Left cardiac atrium (tissue), 4 donors: ENCODE results near the gene PRM3. TPM values are rescaled to one million over a fixed set of nuclear protein-coding genes. Genes with fewer than 3 reads are reported as not detected.

Experiments used
- ATAC-seq, 2 donors: fragments of 200-7000 bp; cut with Tn5 transposase; one replicate each; pipeline ENCODE4 v1.9.1; 2020; ENCODE audit warnings: mild to moderate bottlenecking in 2 of 2, moderate library complexity in 2 of 2
- DNase-seq: peaks from one replicate; pipeline ENCODE4 v3.0.0-alpha.2; 2020
- intact Hi-C, 2 donors: fragments of 100-400 bp; cut with DNase I; formaldehyde crosslinking; loops; one replicate each; pipeline versions ENCODE4 v1.14.1 to v1.15.1; 2022 to 2023
- total RNA-seq, 2 donors: library from RNA; stranded (reverse); fragmentation: NEBNext Ultra II Directional; extraction: Animal tissue kit (Norgen Biotek cat#: 25700); gene quantifications; one replicate each; pipeline ENCODE4 v1.2.1, GENCODE V29; 2021
- donor health status: DM: no; HTN: yes; CAD: no.
- donor health status: DM: no; HTN: yes; CAD: no; lungs with severe emphysema.
- donor health status: DM: yes; HTN: yes; CAD: no.
- donor health status: Dilated cardiomyopathy.

PRM3 gene
- total RNA-seq, 2 donors from 2014 or later, result not detected

DNA sequence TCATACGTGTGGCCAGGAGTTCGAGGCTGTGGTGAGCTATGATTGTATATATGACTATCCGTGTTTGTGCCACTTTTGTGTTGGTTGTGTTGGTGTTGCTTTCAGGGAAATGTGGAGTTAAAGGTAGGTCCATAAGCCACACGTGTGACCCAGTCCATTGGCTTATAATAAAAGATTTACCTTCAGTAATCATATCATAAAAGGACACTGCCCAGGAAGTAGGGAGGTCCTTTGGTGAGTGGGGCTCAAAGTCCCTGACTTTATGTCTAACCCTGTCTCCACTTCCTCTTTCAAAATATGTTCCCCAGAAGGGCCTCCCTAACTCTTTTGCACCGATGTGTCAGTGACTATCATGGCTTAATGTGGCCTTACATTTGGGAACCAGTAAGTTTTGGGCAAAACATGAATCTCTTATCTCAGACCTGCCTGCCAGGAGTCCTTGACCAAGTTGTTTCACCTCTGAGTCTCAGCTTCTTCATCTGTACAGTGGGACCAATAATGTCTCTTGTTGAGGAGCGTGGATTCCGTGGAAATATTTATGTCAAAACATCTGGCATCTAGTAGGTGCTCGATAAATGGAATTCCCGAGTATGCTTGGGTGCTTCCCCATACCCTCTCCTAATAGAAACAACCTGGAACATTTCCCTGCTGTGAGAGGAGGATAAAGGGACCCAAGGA is 9.1 kb downstream of the PRM3 start:
- intact Hi-C loops, result no loop called here
- no peak for DNase-seq
- no peak for ATAC-seq

DNA sequence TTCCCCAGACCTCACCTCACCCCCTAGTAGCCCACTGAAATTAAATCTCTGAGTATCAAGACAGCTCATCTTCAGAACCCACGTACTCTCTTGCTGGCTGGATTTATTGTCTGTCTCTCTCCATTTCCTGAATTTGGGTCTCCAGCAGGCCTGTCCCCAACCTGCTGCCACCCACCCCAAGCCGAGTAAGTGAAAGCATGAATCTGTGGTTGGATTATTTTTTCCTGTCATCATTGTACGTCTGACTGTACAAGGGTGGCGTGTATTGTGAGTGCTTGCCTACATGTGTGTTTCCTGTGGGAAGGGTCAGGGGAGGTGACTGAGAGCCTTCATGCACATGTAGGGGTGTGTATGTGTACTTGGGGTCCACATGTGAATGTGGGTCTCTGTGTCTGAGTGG is 9.7 kb downstream of the PRM3 start:
- no peak for DNase-seq
- no peak for ATAC-seq
- intact Hi-C loops, result no loop called here

DNA sequence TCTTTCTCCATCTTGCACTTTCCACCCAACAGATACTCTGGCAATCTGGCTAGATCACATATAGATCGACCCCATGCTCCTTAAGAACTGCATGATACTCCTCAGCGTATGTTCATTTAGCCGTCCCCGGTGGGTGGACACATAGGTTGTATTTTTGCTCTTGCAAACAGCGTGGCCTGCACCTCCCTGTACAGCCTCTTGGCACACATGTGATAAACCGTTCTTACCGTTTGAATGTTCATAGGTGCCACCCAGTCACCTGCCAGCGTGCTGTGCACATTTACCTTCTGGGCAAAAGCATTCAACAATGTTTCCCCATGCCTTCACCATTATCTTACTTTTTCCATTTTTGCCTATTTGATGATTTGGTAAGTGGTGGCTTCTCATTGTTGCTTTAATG is 10.5 kb downstream of the PRM3 start:
- ATAC-seq (no peak), DNase-seq (no peak)
- intact Hi-C loops, result no loop called here

DNA sequence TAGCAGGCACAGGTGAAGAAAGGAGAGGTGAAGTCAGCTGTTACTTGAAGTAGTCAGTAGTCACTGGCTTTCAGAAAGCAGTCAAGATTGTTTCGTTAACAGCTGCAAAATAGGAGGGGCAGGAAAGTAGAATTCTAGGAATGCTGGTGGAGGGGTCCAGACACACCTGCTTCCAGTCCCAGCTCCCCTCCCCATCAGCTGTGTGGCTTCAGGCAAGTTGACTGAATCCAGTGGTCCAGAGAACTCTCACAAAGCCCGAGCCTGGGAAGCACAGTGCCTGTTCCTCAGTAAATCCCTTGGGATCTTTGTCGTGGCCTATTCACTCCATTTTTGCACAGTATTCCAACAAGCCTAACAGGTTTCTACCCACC is 12.8 kb downstream of the PRM3 start:
- intact Hi-C loops, result no loop called here
- DNase-seq, result no peak
- no peak for ATAC-seq

DNA sequence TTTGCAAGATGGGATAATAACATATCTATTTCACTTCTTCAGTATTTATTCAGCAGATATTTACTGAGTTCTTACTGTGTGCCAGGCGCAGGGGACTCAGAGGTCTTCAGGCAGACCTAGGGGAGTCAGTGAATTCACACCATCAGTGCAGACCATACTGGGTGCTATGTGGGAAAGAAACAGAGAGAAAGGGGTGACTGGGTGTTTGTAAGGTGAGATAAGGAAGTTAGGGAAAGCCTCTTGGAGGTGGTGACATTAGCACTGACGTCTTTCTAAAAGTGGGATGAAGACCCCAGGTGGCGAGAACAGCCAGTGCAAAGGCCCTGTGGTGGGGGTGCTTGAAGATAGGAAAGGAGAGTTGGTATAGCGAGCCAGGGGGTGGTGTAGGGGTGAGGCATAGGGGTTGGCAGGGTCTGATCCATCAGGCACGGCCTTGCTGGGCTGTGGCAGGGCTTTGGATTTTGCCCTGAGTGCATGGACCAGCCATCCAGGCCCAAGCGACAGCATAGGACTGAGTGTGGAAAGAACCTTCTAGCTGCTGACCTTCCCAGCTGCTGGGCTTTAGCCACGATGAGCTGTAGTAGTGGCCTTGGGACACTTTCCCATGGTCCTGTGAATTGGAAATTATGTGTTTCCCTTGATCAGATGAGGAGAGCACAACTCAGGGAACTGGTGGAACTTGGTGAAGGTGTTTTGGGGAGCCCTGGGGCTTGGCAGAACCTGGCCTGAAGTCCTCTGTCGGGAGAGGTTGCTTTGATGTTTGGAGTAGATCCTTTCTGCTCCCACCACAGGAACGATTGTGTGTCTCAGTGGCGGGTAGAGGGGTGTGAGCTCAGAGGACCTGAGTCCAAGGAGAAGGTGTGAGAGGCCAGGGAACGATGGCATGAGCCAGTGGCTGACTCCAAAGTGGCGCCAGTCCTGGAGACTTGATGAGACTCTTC is 13.5 kb downstream of the PRM3 start:
- DNase-seq, result no peak
- intact Hi-C loops, result loop anchor here (5.0 to 10.0 kb wide), 4 partner anchors 85 to 288 kb away; no protein-coding TSS in a partner anchor
- ATAC-seq, result no peak

DNA sequence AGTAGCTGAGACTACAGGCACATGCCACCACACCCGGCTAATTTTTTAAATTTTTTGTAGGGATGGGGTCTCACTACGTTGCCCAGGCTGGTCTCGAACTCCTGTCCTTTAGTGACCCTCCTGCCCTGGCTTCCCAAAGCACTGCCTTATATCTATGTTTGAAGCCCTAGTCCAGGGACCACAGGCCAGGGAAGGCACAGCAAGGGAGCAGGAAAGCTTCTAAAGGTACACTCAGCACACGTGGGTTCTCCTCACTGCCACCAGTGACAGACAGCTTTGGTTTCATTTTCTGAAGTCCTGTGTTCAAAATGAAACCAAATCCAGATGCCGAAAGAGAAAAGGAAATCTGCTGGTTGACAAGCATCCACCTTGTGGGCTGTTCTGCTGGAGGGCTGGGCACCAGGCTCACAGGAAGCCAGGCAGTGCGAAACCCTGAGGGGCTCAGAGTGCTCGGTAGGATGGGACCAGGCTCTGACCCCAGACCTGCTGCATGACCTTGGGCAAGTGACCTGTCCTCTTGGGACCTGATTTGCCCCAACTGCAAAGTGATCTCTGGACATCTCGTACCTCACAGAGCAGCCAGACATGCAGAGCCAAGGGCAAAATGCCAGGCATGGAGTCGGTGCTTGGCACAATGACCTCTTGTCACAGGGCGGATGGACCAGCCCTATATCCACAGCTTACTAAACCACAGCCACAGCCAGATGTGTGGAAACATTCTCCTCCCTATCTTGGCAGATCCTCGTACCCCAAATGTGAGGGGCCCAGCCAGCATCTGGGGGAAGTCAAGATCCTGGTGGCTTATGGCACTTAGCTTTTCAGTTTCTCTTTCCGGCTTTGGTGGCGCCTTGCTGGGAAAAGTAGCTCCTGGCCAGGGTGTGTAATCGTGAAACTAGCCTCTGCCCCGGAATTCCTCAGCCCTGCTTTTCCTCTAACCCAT is 14.6 kb downstream of the PRM3 start:
- intact Hi-C loops, result loop anchor here (5.0 to 10.0 kb wide), 4 partner anchors 84 to 287 kb away; no protein-coding TSS in a partner anchor
- DNase-seq, result peak; percentile 71
- ATAC-seq, result no peak

DNA sequence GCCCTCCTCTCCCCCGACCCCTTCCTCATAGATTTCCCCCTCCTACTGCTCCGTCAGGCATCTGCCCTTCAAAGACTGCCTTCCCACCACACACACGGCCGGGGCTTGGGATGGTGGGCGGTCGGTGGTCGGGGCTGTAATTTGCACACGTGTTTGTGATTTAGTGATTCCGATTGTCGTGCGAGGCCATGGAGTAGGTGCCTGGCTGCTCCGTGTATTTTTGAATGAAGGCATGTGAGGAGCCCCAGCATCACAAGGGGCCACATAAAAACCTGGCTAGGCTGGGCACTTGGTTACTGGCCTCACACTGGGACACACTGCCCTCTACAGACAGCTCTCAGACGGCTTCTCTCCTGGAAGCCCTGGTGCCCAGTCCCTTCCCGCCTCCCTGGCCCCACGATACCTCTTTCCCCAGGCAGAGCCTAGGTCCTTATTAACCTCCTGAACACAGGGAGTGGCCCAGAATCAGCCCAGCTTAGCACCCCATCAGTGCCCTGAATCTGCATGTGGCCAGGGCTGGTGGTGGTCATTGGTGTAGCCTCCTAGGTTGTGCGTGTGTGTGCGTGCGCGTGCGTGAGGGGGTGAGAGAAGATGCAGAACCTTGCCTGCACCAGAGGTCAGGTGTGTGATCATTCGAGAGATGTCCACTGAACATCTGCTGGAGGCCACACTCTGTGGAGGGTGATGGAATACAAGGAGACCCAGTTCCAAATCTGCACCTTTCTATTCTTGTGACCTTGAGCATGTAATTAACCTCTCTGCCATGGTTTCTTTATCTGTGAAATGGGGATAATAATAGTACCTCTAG is 16.1 kb downstream of the PRM3 start:
- ATAC-seq (peak; percentile 50 to 72), DNase-seq (peak; percentile 79)
- intact Hi-C loops, result loop anchor here (2.0 to 10.0 kb wide), 6 partner anchors 83 to 287 kb away; no protein-coding TSS in a partner anchor

DNA sequence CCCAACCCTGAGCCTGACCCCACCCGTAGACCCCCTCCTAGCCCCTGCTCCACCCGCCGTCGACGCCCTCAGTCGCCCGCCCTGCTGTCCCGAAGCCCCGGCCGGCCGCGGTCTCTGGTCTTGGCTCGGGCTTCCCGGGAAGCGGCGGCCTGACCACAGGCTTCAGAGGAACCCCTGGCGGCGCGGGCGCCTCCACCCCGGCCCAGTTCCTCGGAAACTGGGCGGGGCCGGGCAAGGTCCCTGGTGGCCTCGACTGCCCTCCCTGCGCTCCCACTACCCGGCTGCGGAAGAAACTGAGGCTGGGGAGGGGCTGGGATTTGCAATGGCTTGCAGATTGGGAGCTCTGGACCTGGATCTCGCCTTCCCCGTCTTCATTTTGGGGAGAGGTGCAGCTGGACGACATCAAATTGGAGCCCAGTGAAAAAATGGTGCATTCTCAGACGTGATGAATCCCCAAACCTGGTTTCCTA is 16.7 kb downstream of the PRM3 start:
- intact Hi-C loops, result loop anchor here (2.0 to 10.0 kb wide), 6 partner anchors 82 to 286 kb away; no protein-coding TSS in a partner anchor
- ATAC-seq (peak; percentile 38 to 58), DNase-seq (peak; percentile 68)

DNA sequence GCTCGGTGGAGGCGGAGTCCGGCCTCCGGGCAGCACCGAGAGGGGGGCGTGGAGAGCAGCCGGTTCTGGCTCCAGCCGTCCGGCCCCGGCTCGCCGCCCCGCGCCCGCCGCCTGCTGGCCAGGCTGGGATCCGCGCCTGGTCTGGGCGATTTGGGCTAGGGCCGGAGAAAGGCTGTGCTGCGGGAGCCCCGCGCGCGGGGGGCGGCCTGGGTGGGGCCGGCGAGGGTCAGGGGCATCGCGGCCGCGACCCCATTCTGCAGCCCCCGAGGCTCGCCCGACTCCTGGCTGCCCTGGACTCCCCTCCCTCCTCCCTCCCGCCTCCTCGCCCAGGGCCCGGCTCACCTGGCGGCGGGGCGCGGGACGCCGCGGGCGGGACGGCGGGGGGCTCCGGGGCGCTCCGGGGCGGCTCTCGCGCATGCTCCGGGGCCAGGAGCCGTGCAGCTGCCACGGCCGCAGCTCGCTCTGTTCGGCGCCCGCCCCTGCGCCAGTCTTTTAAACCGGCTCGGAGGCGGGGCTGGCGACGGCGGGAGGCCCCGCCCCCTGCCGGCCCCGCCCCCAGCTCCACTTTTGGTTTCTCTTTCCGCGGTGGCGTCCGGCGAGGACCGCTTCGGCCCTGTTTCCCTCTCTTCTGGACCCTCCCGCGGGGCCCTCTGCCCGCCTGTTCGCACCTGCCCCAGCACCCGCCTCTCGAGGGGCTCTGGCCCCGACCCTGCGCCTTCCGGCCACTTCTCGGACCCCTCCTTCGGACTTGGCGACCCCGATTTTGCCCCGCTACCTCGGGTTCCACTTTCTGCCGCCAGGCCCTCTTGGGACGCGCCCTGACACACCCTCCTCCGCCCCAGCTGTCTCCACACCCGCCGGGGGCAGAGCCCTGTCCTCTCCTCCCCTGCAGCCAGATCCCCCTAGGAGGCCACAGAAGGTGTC is 17.4 kb downstream of the PRM3 start, which contains the start of gene SOCS1:
Gene SOCS1 (minus strand): TSS at position 468 of the 924 bp plus-strand sequence. CDS start 726 bp downstream, outside the sequence.
- ATAC-seq, result peak; percentile 83 to 84
- DNase-seq, result peak; percentile 87
- intact Hi-C loops, result loop anchor here (2.0 to 10.0 kb wide), 6 partner anchors 81 to 285 kb away; no protein-coding TSS in a partner anchor

DNA sequence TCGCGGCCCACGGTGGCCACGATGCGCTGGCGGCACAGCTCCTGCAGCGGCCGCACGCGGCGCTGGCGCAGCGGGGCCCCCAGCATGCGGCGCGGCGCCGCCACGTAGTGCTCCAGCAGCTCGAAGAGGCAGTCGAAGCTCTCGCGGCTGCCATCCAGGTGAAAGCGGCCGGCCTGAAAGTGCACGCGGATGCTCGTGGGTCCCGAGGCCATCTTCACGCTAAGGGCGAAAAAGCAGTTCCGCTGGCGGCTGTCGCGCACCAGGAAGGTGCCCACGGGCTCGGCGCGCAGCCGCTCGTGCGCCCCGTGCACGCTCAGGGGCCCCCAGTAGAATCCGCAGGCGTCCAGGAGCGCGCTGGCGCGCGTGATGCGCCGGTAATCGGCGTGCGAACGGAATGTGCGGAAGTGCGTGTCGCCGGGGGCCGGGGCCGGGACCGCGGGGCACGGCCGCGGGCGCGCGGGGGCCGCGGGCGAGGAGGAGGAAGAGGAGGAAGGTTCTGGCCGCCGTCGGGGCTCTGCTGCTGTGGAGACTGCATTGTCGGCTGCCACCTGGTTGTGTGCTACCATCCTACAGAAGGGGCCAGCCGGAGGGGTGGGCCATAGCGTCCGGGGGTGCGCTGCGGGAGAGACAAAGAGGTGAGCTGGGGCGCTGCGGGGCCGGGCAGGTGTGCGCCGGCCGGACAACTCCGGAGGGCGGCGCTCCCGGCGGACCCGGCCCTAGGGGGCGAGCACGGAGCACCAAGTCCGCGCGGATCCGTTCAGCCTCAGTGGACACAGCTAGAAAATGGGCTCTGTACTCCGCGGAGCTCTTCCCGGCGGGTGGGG is 18.3 kb downstream of the PRM3 start:
- ATAC-seq, result peak; percentile 1 to 5
- intact Hi-C loops, result loop anchor here (5.0 to 10.0 kb wide), 4 partner anchors 80 to 283 kb away; no protein-coding TSS in a partner anchor
- peak; percentile 55 for DNase-seq

DNA sequence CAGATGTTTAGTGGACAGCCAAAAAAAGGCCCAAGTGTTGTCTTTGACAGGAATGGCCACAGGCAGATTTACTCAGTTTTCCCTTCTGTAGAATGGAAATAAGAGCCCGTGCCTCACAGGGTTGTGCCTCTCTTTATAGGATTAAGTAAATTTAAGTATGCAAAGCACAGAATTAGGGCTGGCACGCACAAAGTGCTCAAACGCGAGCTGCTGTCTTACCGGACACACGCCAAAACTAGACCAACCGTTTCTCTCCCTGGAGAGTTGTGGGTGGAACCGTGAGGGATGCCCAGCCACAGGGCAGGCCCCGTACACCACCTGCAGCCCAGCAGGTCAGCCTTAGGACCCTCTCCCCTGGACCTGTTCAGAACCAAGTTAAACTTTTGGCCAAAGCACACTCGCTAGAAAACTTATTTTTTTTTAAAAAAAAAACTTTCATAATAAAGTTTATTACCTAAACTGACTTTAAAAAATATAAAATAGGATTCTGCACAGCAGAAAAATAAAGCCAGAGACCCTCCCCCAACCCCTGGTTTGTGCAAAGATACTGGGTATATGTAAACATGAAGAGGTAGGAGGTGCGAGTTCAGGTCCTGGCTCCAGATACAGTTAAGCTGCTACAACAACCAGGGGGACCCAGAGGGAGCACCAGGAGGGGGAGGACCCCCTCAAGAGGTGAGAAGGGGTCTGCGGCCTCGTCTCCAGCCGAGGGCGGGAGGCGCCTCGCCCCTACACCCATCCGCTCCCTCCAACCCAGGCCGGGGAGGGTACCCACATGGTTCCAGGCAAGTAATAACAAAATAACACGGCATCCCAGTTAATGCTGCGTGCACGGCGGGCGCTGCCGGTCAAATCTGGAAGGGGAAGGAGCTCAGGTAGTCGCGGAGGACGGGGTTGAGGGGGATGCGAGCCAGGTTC is 19.2 kb downstream of the PRM3 start:
- no peak for DNase-seq
- intact Hi-C loops, result loop anchor here (10.0 kb wide), 3 partner anchors 79 to 119 kb away; no protein-coding TSS in a partner anchor

DNA sequence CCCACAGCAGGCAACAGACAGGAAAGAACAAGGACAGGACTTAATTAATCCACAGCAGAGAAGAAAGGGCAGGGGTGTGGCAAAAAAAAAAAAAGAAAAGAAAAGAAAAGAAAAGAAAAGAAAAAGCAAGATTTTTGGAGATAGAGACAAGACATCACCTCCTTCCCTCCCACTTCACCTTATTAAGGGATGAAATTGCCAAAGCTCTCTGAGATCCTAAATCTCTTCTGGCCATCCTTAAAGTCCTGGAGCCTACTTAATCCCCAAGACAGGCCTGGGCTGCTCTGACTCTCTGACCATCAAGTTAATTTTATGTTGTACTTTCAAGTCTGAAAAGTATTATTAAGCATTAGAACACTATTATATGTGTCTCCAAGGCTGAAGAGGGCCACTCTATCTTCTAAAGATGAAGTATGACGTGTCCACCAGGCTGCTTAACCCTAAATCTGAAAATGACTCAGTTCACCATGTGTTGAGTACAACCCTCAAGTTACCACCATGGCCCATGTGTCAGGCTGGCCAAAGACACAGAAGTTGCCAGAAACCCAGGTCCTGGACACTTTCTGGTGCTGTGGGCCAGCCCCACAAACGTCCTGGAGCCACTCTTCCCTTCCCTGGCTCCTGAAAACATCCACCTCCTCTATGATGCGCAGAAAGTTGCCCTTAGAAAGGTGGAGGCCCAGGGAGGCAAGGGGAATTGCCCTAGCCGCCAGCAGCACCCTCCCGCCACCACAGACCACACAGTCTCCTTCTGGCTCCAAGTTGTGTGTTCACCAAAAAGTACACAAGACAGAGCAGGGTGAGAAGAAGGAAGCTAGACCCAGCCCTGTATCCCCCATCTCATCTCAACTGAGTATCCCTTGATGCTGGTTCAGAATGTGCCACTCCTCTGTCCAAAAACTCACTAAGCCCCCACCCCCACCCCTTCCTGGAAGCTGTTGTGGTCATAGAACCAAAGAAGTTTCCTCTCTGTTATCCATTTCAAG is 20.1 kb downstream of the PRM3 start:
- DNase-seq (no peak), ATAC-seq (no peak)
- intact Hi-C loops, result loop anchor here (10.0 kb wide), 3 partner anchors 79 to 119 kb away; no protein-coding TSS in a partner anchor

More for the DNA sequence above, 19.2 kb downstream of the PRM3 start:
- ATAC-seq, result no peak

DNA sequence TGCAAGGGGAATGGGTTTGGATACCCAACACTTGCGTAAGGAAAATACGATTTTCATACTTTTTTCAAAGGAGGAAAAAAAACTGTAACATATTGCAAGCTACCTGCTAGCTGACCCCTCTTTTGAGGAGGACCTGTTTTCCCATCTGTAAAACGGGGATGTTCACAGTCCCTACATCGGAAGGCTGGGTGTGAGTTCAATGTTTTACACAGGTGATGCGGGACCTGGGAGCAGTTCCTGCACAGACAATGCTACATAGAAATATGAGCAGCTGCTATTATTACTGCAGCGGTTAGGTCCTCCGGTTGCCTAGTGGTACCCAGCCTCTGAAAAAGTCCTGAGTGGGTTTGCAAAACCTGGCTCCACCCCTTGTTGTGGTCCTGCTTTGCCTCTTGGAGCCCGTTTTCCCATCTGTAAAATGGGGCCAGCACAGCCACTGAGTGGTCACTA is 20.9 kb downstream of the PRM3 start:
- DNase-seq (no peak), ATAC-seq (no peak)
- intact Hi-C loops, result loop anchor here (10.0 kb wide), 3 partner anchors 78 to 118 kb away; no protein-coding TSS in a partner anchor
